ENCODE measurements around the gene ROPN1B. TPM values are rescaled to one million over a fixed set of nuclear protein-coding genes. Genes with fewer than 3 reads are reported as not detected.

Gene ROPN1B
- total RNA-seq, 1 experiment from 2014 or later, result 0.13 TPM

- Mint-ChIP-seq H3K27me3 (ENCODE audit: low read depth) (peaks cover 94% of the 10 kb centered on the region), H3K4me1 (peaks cover 29% of the 10 kb centered on the region), H3K36me3 (peaks cover 44% of the 10 kb centered on the region), H3K9me3 (peaks cover 29% of the 10 kb centered on the region), H3K4me3 (no peak overlapping the region), H3K27ac (no peak overlapping the region)
- ATAC-seq (no peak), DNase-seq (ENCODE audit: low spot score) (no peak)
- POLR2A ChIA-PET, result no interaction called here
- TF ChIP-seq SOX15 (CRISPR knock-in tag; IDR thresholded peaks at IDR 0.05), result no peak
- no peak for TF ChIP-seq CREM (CRISPR knock-in tag; IDR thresholded peaks at IDR 0.05)
- TF ChIP-seq FOXJ3 (CRISPR knock-in tag; IDR thresholded peaks at IDR 0.05; ENCODE audit: borderline replicate concordance), result no peak
- TF ChIP-seq IRF1 (CRISPR knock-in tag; IDR thresholded peaks at IDR 0.05), result no peak
- no peak for TF ChIP-seq OVOL2 (CRISPR knock-in tag; IDR thresholded peaks at IDR 0.05; ENCODE audit: borderline replicate concordance)
- TF ChIP-seq ZBTB21 (CRISPR knock-in tag; IDR thresholded peaks at IDR 0.05; ENCODE audit: borderline replicate concordance), result no peak
- no peak for TF ChIP-seq ELF4 (CRISPR knock-in tag; IDR thresholded peaks at IDR 0.05; ENCODE audit: low read depth)
- TF ChIP-seq CREB1 (CRISPR knock-in tag; IDR thresholded peaks at IDR 0.05), result no peak
- no peak for TF ChIP-seq GRHL2 (CRISPR knock-in tag; IDR thresholded peaks at IDR 0.05; ENCODE audit: insufficient replicate concordance, severe bottlenecking)
- TF ChIP-seq EMX1 (CRISPR knock-in tag; IDR thresholded peaks at IDR 0.05), result no peak
- TF ChIP-seq ZNF138 (CRISPR knock-in tag; conservative IDR thresholded peaks at IDR 0.05), result no peak
- TF ChIP-seq TEAD4 (CRISPR knock-in tag; IDR thresholded peaks at IDR 0.05), result no peak
- TF ChIP-seq ZNF416 (CRISPR knock-in tag; IDR thresholded peaks at IDR 0.05), result no peak
- no peak for TF ChIP-seq GABPB1 (CRISPR knock-in tag; IDR thresholded peaks at IDR 0.05)
- TF ChIP-seq GTF2I (CRISPR knock-in tag; conservative IDR thresholded peaks at IDR 0.05), result no peak
- no peak for TF ChIP-seq ZNF232 (CRISPR knock-in tag; IDR thresholded peaks at IDR 0.05)
- no peak for TF ChIP-seq ATF1 (CRISPR knock-in tag; IDR thresholded peaks at IDR 0.05)
- CTCF ChIA-PET, result no interaction called here
These were observed 55.3 kb downstream of the ROPN1B start for GRCh38 chr3:126024049-126024854.

- Mint-ChIP-seq H3K27ac (no peak overlapping the region), H3K36me3 (peaks cover 49% of the 10 kb centered on the region), H3K4me3 (no peak overlapping the region), H3K9me3 (peaks cover 34% of the 10 kb centered on the region), H3K4me1 (peaks cover 29% of the 10 kb centered on the region), H3K27me3 (ENCODE audit: low read depth) (peaks cover 87% of the 10 kb centered on the region)
- DNase-seq (ENCODE audit: low spot score), result no peak
- CTCF ChIA-PET, result no interaction called here
- ATAC-seq, result no peak
- POLR2A ChIA-PET, result no interaction called here
- TF ChIP-seq HMGXB4 (CRISPR knock-in tag; IDR thresholded peaks at IDR 0.05), result no peak
- no peak for TF ChIP-seq FOXP4 (CRISPR knock-in tag; IDR thresholded peaks at IDR 0.05)
- TF ChIP-seq AFF4 (CRISPR knock-in tag; IDR thresholded peaks at IDR 0.05; ENCODE audit: borderline replicate concordance), result no peak
- TF ChIP-seq EMX1 (CRISPR knock-in tag; IDR thresholded peaks at IDR 0.05), result no peak
- TF ChIP-seq ATF6 (CRISPR knock-in tag; IDR thresholded peaks at IDR 0.05), result no peak
- TF ChIP-seq ZMAT4 (CRISPR knock-in tag; IDR thresholded peaks at IDR 0.05), result no peak
- TF ChIP-seq FOXP1 (CRISPR knock-in tag; IDR thresholded peaks at IDR 0.05; ENCODE audit: borderline replicate concordance), result no peak
- no peak for TF ChIP-seq ZNF219 (CRISPR knock-in tag; IDR thresholded peaks at IDR 0.05; ENCODE audit: borderline replicate concordance)
- no peak for TF ChIP-seq GTF2I (CRISPR knock-in tag; conservative IDR thresholded peaks at IDR 0.05)
- no peak for TF ChIP-seq ETV6 (CRISPR knock-in tag; IDR thresholded peaks at IDR 0.05)
- TF ChIP-seq OVOL2 (CRISPR knock-in tag; IDR thresholded peaks at IDR 0.05; ENCODE audit: borderline replicate concordance), result no peak
These were observed 56.2 kb downstream of the ROPN1B start for GRCh38 chr3:126025116-126025729.
